CD4-positive, alpha-beta memory T cell (primary cell): ENCODE measurements around the gene CAV1. TPM values are rescaled to one million over a fixed set of nuclear protein-coding genes. Genes with fewer than 3 reads are reported as not detected.

ENCODE experiments used
- CTCF ChIA-PET: fragments of 350-600 bp; sonication (Branson Sonifier 250); formaldehyde crosslinking; loops from one replicate; lab custom pipeline; 2021; ENCODE audit warnings: inconsistent platforms; ENCODE audit not compliant: partially characterized antibody; lab: Charles Lee
- POLR2A ChIA-PET: fragments of 350-600 bp; sonication (Branson Sonifier 250); formaldehyde crosslinking; loops from one replicate; lab custom pipeline; 2021; ENCODE audit not compliant: partially characterized antibody; lab: Charles Lee
- DNase-seq, 5 donors: peaks; one replicate each; pipeline versions ENCODE4 v3.0.0 to v3.0.0-alpha.2; 2020 to 2022; ENCODE audit warnings: mixed read lengths in 1 of 5
- H3K27ac ChIP-seq: one replicate; pipeline ENCODE4 v1.7.0; 2013; ENCODE audit warnings: low read depth, low read length
- H3K27me3 ChIP-seq: 2 replicates; pipeline ENCODE4 v1.7.0; 2013; ENCODE audit warnings: mild to moderate bottlenecking, low read length, moderate library complexity; ENCODE audit not compliant: insufficient read depth
- H3K36me3 ChIP-seq: 2 replicates; pipeline ENCODE4 v1.7.0; 2013; ENCODE audit warnings: mild to moderate bottlenecking, low read length, moderate library complexity; ENCODE audit not compliant: insufficient read depth
- H3K4me1 ChIP-seq: 2 replicates; pipeline ENCODE4 v1.7.0; 2013; ENCODE audit warnings: mild to moderate bottlenecking, low read length, moderate library complexity; ENCODE audit not compliant: insufficient read depth
- H3K4me3 ChIP-seq, 2 donors: one replicate each; pipeline ENCODE4 v1.7.0; 2013; ENCODE audit warnings: low read length in 2 of 2, mild to moderate bottlenecking in 1 of 2
- H3K9me3 ChIP-seq, 2 donors: one replicate each; pipeline ENCODE4 v1.7.0; 2013; ENCODE audit warnings: low read length in 2 of 2, control low read depth in 1 of 2; ENCODE audit not compliant: control insufficient read depth in 1 of 2
- H3K27ac Mint-ChIP-seq, 7 donors: one replicate each; pipeline ENCODE4 v1.8.0; 2020 to 2021; ENCODE audit warnings: mixed read lengths in 7 of 7, mild to moderate bottlenecking in 6 of 7, inconsistent platforms in 3 of 7, moderate library complexity in 3 of 7
- H3K27me3 Mint-ChIP-seq, 2 donors: one replicate each; pipeline ENCODE4 v1.8.0; 2020 to 2021; ENCODE audit warnings: mixed read lengths in 2 of 2
- H3K36me3 Mint-ChIP-seq, 2 donors: one replicate each; pipeline ENCODE4 v1.8.0; 2020 to 2021; ENCODE audit warnings: mixed read lengths in 2 of 2, inconsistent platforms in 1 of 2, mild to moderate bottlenecking in 1 of 2
- H3K4me1 Mint-ChIP-seq, 4 donors: one replicate each; pipeline ENCODE4 v1.8.0; 2020 to 2021; ENCODE audit warnings: mixed read lengths in 4 of 4, mild to moderate bottlenecking in 1 of 4
- H3K4me3 Mint-ChIP-seq, 8 donors: one replicate each; pipeline ENCODE4 v1.8.0; 2020 to 2021; ENCODE audit warnings: mixed read lengths in 8 of 8, mild to moderate bottlenecking in 7 of 8, moderate library complexity in 6 of 8, inconsistent platforms in 3 of 8
- H3K9me3 Mint-ChIP-seq, 8 donors: one replicate each; pipeline ENCODE4 v1.8.0; 2020 to 2021; ENCODE audit warnings: mixed read lengths in 8 of 8, mild to moderate bottlenecking in 5 of 8, inconsistent platforms in 3 of 8, moderate library complexity in 1 of 8
- intact Hi-C: fragments of 100-400 bp; cut with micrococcal nuclease; formaldehyde crosslinking; loops from one replicate; pipeline ENCODE4 v1.15.1; 2023
- polyA plus RNA-seq, 2 donors: library from polyadenylated mRNA; unstranded; fragments of 300-500 nt; fragmentation: Illumina TruSeq; gene quantifications; one replicate each; pipeline ENCODE4 v1.2.3, GENCODE V29; 2021
- total RNA-seq, 2 experiments: library from RNA; stranded (reverse); gene quantifications; one replicate each; pipeline ENCODE4 v1.2.3, GENCODE V29; 2021

The CAV1 gene
- total and polyA plus RNA-seq, 4 experiments from 2014 or later: not detected

DNA sequence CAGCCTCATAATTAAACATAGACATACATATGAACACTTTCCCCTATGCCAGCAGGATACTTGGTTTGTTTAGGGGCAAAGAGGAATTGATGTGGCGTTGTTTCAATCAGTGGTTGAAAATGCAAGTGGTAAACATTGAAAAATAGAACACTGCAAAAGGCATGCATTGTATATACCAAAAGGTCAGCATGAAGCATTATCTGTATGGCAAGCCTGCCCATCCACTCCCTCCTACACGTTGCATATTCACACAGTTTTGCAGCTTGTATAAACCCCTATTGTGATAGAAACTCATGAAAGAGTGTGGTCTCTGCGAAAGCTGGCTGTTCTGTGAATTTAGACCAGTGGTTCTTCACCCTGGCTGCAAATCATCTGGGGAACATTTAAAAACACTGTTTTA lies 17.1 kb downstream of the CAV1 start:
- H3K36me3 ChIP-seq: no peaks in the 10 kb centered on the region
- H3K9me3 Mint-ChIP-seq: peaks cover 0 to 4% (median 0%) of the 10 kb centered on the region in 8 donors
- H3K27me3 Mint-ChIP-seq: peaks cover 16 to 30% of the 10 kb centered on the region in 2 donors
- ChIA-PET POLR2A (no interaction called here), CTCF (interaction anchor here (2.9 kb wide), 1 partner anchor 16 kb away, joined by 10 read pairs; no protein-coding TSS in a partner anchor)
- no peak overlapping the region for H3K4me3 Mint-ChIP-seq
- intact Hi-C loops: no loop called here
- H3K9me3 ChIP-seq: no peaks in the 10 kb centered on the region
- DNase-seq: no peak
- no peak overlapping the region for H3K27ac ChIP-seq
- H3K4me1 Mint-ChIP-seq: no peaks in the 10 kb centered on the region
- no peaks in the 10 kb centered on the region for H3K27me3 ChIP-seq
- no peaks in the 10 kb centered on the region for H3K4me1 ChIP-seq
- no peak overlapping the region for H3K4me3 ChIP-seq
- H3K36me3 Mint-ChIP-seq: no peaks in the 10 kb centered on the region
- H3K27ac Mint-ChIP-seq: no peak overlapping the region

DNA sequence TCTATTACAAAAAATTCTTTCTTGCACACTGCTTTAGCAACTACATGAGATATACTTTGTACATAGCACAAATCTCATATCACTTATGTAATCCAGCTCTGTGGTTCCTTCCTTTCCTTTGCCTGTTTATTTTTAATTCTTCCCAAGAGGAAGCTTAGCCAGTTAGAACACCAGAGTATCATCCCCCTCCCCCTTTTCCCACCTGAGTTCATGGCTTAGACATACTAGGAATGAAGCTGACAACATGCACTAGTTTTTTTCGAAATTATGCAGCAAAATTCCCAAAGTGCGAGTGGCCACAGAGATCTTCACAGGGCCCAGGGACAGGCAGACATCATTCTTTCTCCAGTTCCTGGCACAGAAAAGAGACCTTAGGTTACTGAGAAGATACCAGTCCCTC lies 17.8 kb downstream of the CAV1 start:
- H3K27me3 Mint-ChIP-seq: peaks cover 14 to 27% of the 10 kb centered on the region in 2 donors
- intact Hi-C loops: no loop called here
- no peak overlapping the region for H3K27ac Mint-ChIP-seq
- H3K4me1 ChIP-seq: no peaks in the 10 kb centered on the region
- H3K36me3 ChIP-seq: no peaks in the 10 kb centered on the region
- peaks cover 0 to 3% (median 0%) of the 10 kb centered on the region in 8 donors for H3K9me3 Mint-ChIP-seq
- H3K4me3 Mint-ChIP-seq: no peak overlapping the region
- H3K27ac ChIP-seq: no peak overlapping the region
- H3K36me3 Mint-ChIP-seq: no peaks in the 10 kb centered on the region
- no peaks in the 10 kb centered on the region for H3K9me3 ChIP-seq
- H3K27me3 ChIP-seq: no peaks in the 10 kb centered on the region
- no peak overlapping the region for H3K4me3 ChIP-seq
- DNase-seq: no peak
- no peaks in the 10 kb centered on the region for H3K4me1 Mint-ChIP-seq
- CTCF ChIA-PET: interaction anchor here (2.9 kb wide), 1 partner anchor 17 kb away, joined by 10 read pairs; no protein-coding TSS in a partner anchor
- POLR2A ChIA-PET: no interaction called here

DNA sequence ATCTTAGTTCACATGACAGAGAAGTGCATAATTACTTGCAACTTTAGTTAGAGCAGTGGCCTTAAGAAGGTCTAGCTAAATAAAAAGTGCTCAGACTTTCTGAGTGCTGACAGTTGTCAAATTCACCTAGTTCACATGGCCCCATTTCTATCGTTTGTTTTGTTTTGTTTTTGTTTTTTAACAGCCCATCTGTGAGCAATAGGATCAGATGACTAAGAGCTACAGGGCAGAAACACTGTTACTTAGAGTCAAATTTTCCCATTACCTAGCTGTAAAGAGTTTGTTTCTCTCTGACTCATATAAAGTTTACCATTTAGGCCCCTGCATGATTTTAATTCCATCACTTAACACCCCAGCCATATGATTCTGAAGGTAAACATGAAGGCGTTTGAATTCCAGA lies 18.8 kb downstream of the CAV1 start:
- Mint-ChIP-seq H3K4me3 (no peak overlapping the region), H3K9me3 (peaks cover 0 to 2% (median 0%) of the 10 kb centered on the region in 8 donors), H3K4me1 (no peaks in the 10 kb centered on the region), H3K27ac (no peak overlapping the region), H3K36me3 (no peaks in the 10 kb centered on the region), H3K27me3 (peaks cover 14 to 23% of the 10 kb centered on the region in 2 donors)
- H3K4me3 ChIP-seq: no peak overlapping the region
- H3K27me3 ChIP-seq: no peaks in the 10 kb centered on the region
- intact Hi-C loops: no loop called here
- CTCF ChIA-PET: interaction anchor here (2.9 kb wide), 1 partner anchor 18 kb away, joined by 10 read pairs; no protein-coding TSS in a partner anchor
- H3K9me3 ChIP-seq: no peaks in the 10 kb centered on the region
- no peak overlapping the region for H3K27ac ChIP-seq
- DNase-seq: no peak
- POLR2A ChIA-PET: no interaction called here
- H3K4me1 ChIP-seq: no peaks in the 10 kb centered on the region
- no peaks in the 10 kb centered on the region for H3K36me3 ChIP-seq

DNA sequence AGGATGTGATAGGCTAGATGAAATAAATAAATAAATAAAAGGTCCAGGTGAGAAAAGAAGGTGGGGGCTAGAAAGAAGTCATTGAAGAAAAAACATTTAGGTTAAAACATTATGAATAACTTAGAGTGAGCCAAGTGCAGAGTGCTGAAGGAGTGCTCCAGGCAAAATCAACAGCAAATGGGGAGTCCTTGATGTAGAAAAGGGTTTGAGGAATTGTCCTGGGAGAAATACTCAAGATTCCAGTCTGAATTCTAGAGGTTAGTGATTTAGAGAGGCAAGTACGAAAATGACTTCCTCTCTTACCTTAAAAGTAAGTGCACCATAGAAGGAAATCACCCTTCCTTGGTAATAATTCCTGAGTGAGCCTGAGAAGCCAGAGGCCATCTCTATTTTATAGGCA lies 19.7 kb downstream of the CAV1 start:
- POLR2A ChIA-PET: no interaction called here
- H3K27me3 ChIP-seq: no peaks in the 10 kb centered on the region
- intact Hi-C loops: no loop called here
- no peak overlapping the region for H3K27ac ChIP-seq
- Mint-ChIP-seq H3K27ac (no peak overlapping the region), H3K27me3 (peaks cover 14 to 21% of the 10 kb centered on the region in 2 donors), H3K4me1 (no peaks in the 10 kb centered on the region), H3K4me3 (no peak overlapping the region), H3K36me3 (no peaks in the 10 kb centered on the region), H3K9me3 (peaks cover 0 to 1% (median 0%) of the 10 kb centered on the region in 8 donors)
- no peak for DNase-seq
- H3K9me3 ChIP-seq: no peaks in the 10 kb centered on the region
- H3K4me3 ChIP-seq: no peak overlapping the region
- H3K36me3 ChIP-seq: no peaks in the 10 kb centered on the region
- CTCF ChIA-PET: interaction anchor here (1.5 kb wide), 1 partner anchor 18 kb away, joined by 5 read pairs; no protein-coding TSS in a partner anchor
- H3K4me1 ChIP-seq: no peaks in the 10 kb centered on the region

DNA sequence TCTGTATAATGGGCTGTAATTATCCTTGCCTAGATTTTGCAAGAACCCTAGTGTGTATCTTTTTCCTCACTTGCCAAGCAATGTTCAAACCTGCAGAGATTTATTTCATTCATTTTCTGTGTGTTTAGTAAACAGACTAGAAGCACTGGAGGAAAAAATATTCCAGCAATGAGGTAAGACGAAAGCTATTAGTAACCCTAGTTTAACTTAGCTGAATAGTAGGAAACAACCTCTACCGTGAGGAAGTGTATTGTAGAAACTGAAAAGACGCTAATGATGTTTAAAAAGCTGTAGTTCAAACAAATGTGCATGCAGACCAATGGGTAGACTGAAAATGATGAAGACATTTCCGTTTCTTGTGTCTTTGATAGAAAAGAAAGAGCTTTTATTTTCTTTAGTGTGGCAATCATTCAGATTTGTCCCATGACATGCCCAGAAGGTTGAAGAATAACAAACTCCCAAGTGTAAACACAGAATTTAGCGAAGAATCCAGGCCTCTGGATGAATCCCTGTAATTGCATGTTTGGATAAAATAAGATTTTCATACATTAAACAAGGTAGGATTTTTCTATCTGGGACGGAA lies 20.7 kb downstream of the CAV1 start:
- no peaks in the 10 kb centered on the region for H3K4me1 ChIP-seq
- no peak overlapping the region for H3K27ac ChIP-seq
- CTCF ChIA-PET: interaction anchor here (0.6 to 2.0 kb wide), 3 partner anchors 19 to 382 kb away, joined by 3 to 5 read pairs (median 5); no protein-coding TSS in a partner anchor
- H3K27me3 Mint-ChIP-seq: peaks cover 15 to 19% of the 10 kb centered on the region in 2 donors
- H3K36me3 ChIP-seq: no peaks in the 10 kb centered on the region
- intact Hi-C loops: no loop called here
- POLR2A ChIA-PET: no interaction called here
- H3K4me3 ChIP-seq: no peak overlapping the region
- no peak for DNase-seq
- H3K9me3 Mint-ChIP-seq: peaks cover 0 to 1% (median 0%) of the 10 kb centered on the region in 8 donors
- no peak overlapping the region for H3K4me3 Mint-ChIP-seq
- no peaks in the 10 kb centered on the region for H3K27me3 ChIP-seq
- no peaks in the 10 kb centered on the region for H3K9me3 ChIP-seq
- no peak overlapping the region for H3K27ac Mint-ChIP-seq
- H3K36me3 Mint-ChIP-seq: no peaks in the 10 kb centered on the region
- no peaks in the 10 kb centered on the region for H3K4me1 Mint-ChIP-seq

DNA sequence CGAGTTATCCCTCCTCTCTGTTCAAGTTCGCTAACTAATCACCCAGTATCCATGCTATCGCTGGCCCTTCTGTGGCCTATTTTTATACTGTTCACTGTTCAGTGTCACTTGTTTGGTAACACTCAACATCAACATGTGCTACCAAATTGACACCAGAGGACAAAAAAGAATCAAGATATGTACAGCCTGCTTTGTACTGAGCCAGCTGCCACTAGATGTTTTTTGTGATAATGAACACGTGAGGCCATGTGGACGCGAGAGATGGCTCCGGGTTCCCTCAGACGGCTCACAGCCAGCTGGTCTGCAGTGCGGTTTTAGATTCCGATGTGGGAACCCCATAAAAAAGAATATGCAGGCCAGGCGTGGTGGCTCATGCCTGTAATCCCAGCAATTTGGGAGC lies 21.2 kb downstream of the CAV1 start:
- H3K36me3 Mint-ChIP-seq: no peaks in the 10 kb centered on the region
- H3K4me1 Mint-ChIP-seq: no peaks in the 10 kb centered on the region
- CTCF ChIA-PET: interaction anchor here (0.6 to 2.0 kb wide), 4 partner anchors 20 to 381 kb away, joined by 3 to 5 read pairs (median 4); no protein-coding TSS in a partner anchor
- H3K4me1 ChIP-seq: no peaks in the 10 kb centered on the region
- intact Hi-C loops: no loop called here
- POLR2A ChIA-PET: no interaction called here
- H3K36me3 ChIP-seq: no peaks in the 10 kb centered on the region
- H3K9me3 ChIP-seq: no peaks in the 10 kb centered on the region
- H3K9me3 Mint-ChIP-seq: no peaks in the 10 kb centered on the region
- DNase-seq: no peak
- no peak overlapping the region for H3K4me3 Mint-ChIP-seq
- H3K27me3 Mint-ChIP-seq: peaks cover 14 to 19% of the 10 kb centered on the region in 2 donors
- no peaks in the 10 kb centered on the region for H3K27me3 ChIP-seq
- no peak overlapping the region for H3K27ac ChIP-seq
- H3K27ac Mint-ChIP-seq: no peak overlapping the region
- no peak overlapping the region for H3K4me3 ChIP-seq

DNA sequence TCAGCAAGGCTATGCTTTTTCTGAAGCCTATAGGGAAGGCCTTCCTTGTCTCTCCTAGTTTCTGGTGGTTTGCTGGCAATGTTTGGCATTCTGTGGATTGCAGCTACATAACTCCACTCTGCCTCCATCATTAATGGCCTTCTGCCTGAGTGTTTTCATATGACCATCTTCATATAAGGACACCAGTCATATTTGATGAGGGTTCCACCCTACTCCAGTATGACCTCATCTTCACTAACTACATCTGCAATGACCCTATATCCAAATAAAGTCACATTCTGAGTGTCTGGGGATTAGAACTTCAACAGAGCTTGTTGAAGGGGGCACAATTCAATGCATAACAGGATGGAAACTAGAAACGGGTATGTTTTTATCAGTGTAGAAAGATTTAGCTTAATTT lies 22.1 kb downstream of the CAV1 start:
- no peak overlapping the region for H3K27ac ChIP-seq
- no peak overlapping the region for H3K4me3 Mint-ChIP-seq

More for the DNA sequence above, 22.1 kb downstream of the CAV1 start:
- Mint-ChIP-seq H3K9me3 (no peaks in the 10 kb centered on the region), H3K36me3 (no peaks in the 10 kb centered on the region), H3K27ac (no peak overlapping the region), H3K4me1 (no peaks in the 10 kb centered on the region), H3K27me3 (peaks cover 13 to 16% of the 10 kb centered on the region in 2 donors)
- Histone ChIP-seq H3K36me3 (no peaks in the 10 kb centered on the region), H3K4me1 (no peaks in the 10 kb centered on the region), H3K9me3 (no peaks in the 10 kb centered on the region), H3K4me3 (no peak overlapping the region), H3K27me3 (no peaks in the 10 kb centered on the region)
- CTCF ChIA-PET: interaction anchor here (0.8 to 2.0 kb wide), 4 partner anchors 21 to 45 kb away, joined by 3 to 5 read pairs (median 4); no protein-coding TSS in a partner anchor
- POLR2A ChIA-PET: no interaction called here
- DNase-seq: no peak
- intact Hi-C loops: no loop called here
